ENCODE results near the gene DEFB124. TPM values are rescaled to one million over a fixed set of nuclear protein-coding genes. Genes with fewer than 3 reads are reported as not detected.
A peak's percentile ranks its signal among the peaks of the same experiment; 100 is the strongest.

The DEFB124 gene
- total RNA-seq, 3 donors from 2014 or later (not counting 1 experiment from before 2014, with no cell fraction given), result not detected

- no peaks in the 10 kb centered on the region for H3K36me3 Mint-ChIP-seq
- ATAC-seq (no peak), DNase-seq (no peak)
- no peaks in the 10 kb centered on the region for H3K27me3 Mint-ChIP-seq (ENCODE audit: low read depth in 2 of 2)
- Histone ChIP-seq H3K9me3 (ENCODE audit: control insufficient read depth, insufficient read depth, low read length) (no peaks in the 10 kb centered on the region), H3K36me3 (ENCODE audit: control insufficient read depth, insufficient read depth, low read length) (peaks cover 3% of the 10 kb centered on the region), H3K4me1 (ENCODE audit: control insufficient read depth, insufficient read depth, low read length) (peaks cover 35% of the 10 kb centered on the region), H3K4me3 (ENCODE audit: low read length) (peak overlapping the region; percentile 85), H3K27ac (ENCODE audit: low read length) (no peak overlapping the region), H3K27me3 (ENCODE audit: control insufficient read depth, insufficient read depth, low read length) (no peaks in the 10 kb centered on the region)
- H3K4me3 Mint-ChIP-seq, result no peak overlapping the region
- WGBS (ENCODE audit: insufficient coverage), result 16% methylated on average over 4 of the region's 4 CpGs
- TF ChIP-seq CTCF (IDR thresholded peaks at IDR 0.05), result no peak
- no peaks in the 10 kb centered on the region for H3K9me3 Mint-ChIP-seq
- no peak overlapping the region for H3K27ac Mint-ChIP-seq
- intact Hi-C loops (cut with micrococcal nuclease), result loop anchor here (2.0 kb wide), 1 partner anchor 98 kb away; no protein-coding TSS in a partner anchor
- peaks cover 14 to 18% of the 10 kb centered on the region in 2 donors for H3K4me1 Mint-ChIP-seq
These were observed 40.3 kb upstream of the DEFB124 start for GRCh38 chr20:31515072-31515774.

- Mint-ChIP-seq H3K27ac (no peak within 1 kb of the TSS), H3K27me3 (ENCODE audit: low read depth in 2 of 2) (peaks cover 0 to under 1% of the 10 kb centered on the region in 2 donors), H3K4me1 (peaks cover 12% of the 10 kb centered on the region in 2 donors), H3K36me3 (no peaks in the 10 kb centered on the region), H3K9me3 (no peaks in the 10 kb centered on the region), H3K4me3 (no peak within 1 kb of the TSS)
- H3K4me1 ChIP-seq (ENCODE audit: control insufficient read depth, insufficient read depth, low read length), result peaks cover 35% of the 10 kb centered on the region
- ATAC-seq (peak; percentile 88 to 95 (median 89)), DNase-seq (peak; percentile 85 to 97)
- peak; percentile 99 for TF ChIP-seq CTCF (IDR thresholded peaks at IDR 0.05)
- H3K27ac ChIP-seq (ENCODE audit: low read length), result peak within 1 kb of the TSS; percentile 67
- no peaks in the 10 kb centered on the region for H3K27me3 ChIP-seq (ENCODE audit: control insufficient read depth, insufficient read depth, low read length)
- peaks cover 1% of the 10 kb centered on the region for H3K36me3 ChIP-seq (ENCODE audit: control insufficient read depth, insufficient read depth, low read length)
- under 1% methylated on average over 86 of the region's 86 CpGs for WGBS (ENCODE audit: insufficient coverage)
- intact Hi-C loops (cut with micrococcal nuclease), result loop anchor here (1.0 to 2.0 kb wide), 2 partner anchors 98 to 209 kb away; no protein-coding TSS in a partner anchor
- no peaks in the 10 kb centered on the region for H3K9me3 ChIP-seq (ENCODE audit: control insufficient read depth, insufficient read depth, low read length)
- peak within 1 kb of the TSS; percentile 85 for H3K4me3 ChIP-seq (ENCODE audit: low read length)
These were observed 39.5 kb upstream of the DEFB124 start, which contains the start of gene HM13 for GRCh38 chr20:31514154-31515071. Gene HM13, plus strand, starts transcription at chr20:31514442. Its CDS starts 110 bp downstream, at chr20:31514552.

DNA sequence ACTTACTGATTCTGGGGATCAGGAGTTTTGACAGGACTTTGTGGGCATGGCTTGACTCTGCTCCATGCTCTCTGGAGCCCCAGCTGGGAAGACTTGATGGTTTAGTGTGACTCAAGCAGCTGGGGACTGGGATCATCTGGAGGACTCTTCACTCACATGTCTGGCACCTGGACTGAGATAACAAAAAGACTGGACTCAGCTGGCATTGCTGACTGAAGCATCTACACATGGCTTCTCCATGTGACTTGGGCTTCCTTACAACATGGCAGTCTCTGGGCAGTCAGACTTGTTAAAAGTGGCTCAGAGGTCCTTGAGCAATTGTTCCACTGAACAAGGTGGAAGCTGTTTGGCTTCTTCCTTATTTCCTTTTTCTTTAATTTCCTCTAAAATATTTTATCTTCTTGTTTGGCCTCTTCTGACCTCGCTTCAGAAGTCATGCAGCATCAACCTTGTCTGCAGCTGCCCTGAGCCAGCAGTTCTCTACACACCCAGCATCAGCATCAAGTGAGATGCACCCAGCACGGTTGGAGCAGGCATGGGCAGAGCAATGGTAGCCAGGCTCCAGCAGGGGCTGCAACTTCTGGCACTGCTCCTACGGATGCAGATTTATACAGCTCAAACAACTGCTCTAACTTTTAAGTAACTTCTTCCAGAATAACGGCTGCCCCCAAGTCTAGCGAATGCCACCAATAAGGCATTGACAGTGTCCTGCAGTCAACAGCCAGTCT, 33.8 kb upstream of the DEFB124 start:
- ATAC-seq (no peak), DNase-seq (no peak)
- Mint-ChIP-seq H3K4me3 (no peak overlapping the region), H3K27me3 (ENCODE audit: low read depth in 2 of 2) (peaks cover 9 to 12% of the 10 kb centered on the region in 2 donors), H3K9me3 (no peaks in the 10 kb centered on the region), H3K36me3 (no peaks in the 10 kb centered on the region), H3K27ac (no peak overlapping the region), H3K4me1 (peaks cover under 1 to 3% of the 10 kb centered on the region in 2 donors)
- Histone ChIP-seq H3K36me3 (ENCODE audit: control insufficient read depth, insufficient read depth, low read length) (no peaks in the 10 kb centered on the region), H3K9me3 (ENCODE audit: control insufficient read depth, insufficient read depth, low read length) (peaks cover 5% of the 10 kb centered on the region), H3K27me3 (ENCODE audit: control insufficient read depth, insufficient read depth, low read length) (no peaks in the 10 kb centered on the region), H3K27ac (ENCODE audit: low read length) (no peak overlapping the region), H3K4me3 (ENCODE audit: low read length) (no peak overlapping the region), H3K4me1 (ENCODE audit: control insufficient read depth, insufficient read depth, low read length) (peaks cover under 1% of the 10 kb centered on the region)
- 89% methylated on average over 5 of the region's 5 CpGs for WGBS (ENCODE audit: insufficient coverage)
- no peak for TF ChIP-seq CTCF (IDR thresholded peaks at IDR 0.05)
- intact Hi-C loops (cut with micrococcal nuclease), result no loop called here

All from natural killer cell (primary cell).